MM.1S (cell line): ENCODE measurements around the gene YWHAQ.

Experiments
- DNase-seq: peaks from one replicate; pipeline ENCODE4 v3.0.0-alpha.2; 2015
- H2AFZ ChIP-seq: fragments of 300-600 bp; sonication (generic); 2 replicates; pipeline ENCODE4 v1.6.0; 2016; ENCODE audit warnings: antibody characterized with exemption, low read length
- H3F3A ChIP-seq: fragments of 300-600 bp; sonication (generic); 2 replicates; pipeline ENCODE4 v1.6.1; 2016; ENCODE audit warnings: mild to moderate bottlenecking, antibody characterized with exemption, low read length, moderate library complexity, mixed read lengths; ENCODE audit not compliant: insufficient read depth
- H3K27ac ChIP-seq: fragments of 300-600 bp; sonication (generic); 2 replicates; pipeline ENCODE4 v1.5.1; 2016; ENCODE audit warnings: mild to moderate bottlenecking, low read length
- H3K27me3 ChIP-seq: fragments of 300-600 bp; sonication (generic); replicated peaks from 2 replicates; pipeline ENCODE4 v1.6.0; 2016; ENCODE audit warnings: low read length; ENCODE audit not compliant: insufficient read depth
- H3K36me3 ChIP-seq: fragments of 300-600 bp; sonication (generic); replicated peaks from 2 replicates; pipeline ENCODE4 v1.6.1; 2016; ENCODE audit warnings: mild to moderate bottlenecking, low read length, mixed read lengths; ENCODE audit not compliant: insufficient read depth
- H3K4me1 ChIP-seq: fragments of 300-600 bp; sonication (generic); 2 replicates; pipeline ENCODE4 v1.6.1; 2016; ENCODE audit warnings: low read length, mixed read lengths
- H3K4me2 ChIP-seq: fragments of 300-600 bp; sonication (generic); 2 replicates; pipeline ENCODE4 v1.6.0; 2016; ENCODE audit warnings: low read depth, low read length
- H3K4me3 ChIP-seq: fragments of 300-600 bp; sonication (generic); 2 replicates; pipeline ENCODE4 v1.5.1; 2016; ENCODE audit warnings: low read length, mixed read lengths
- H3K79me2 ChIP-seq: fragments of 300-600 bp; sonication (generic); 2 replicates; pipeline ENCODE4 v1.6.1; 2016; ENCODE audit warnings: mixed run types, low read length, mixed read lengths
- H3K9ac ChIP-seq: fragments of 300-600 bp; sonication (generic); 2 replicates; pipeline ENCODE4 v1.6.1; 2016; ENCODE audit warnings: low read length, mixed read lengths
- H3K9me2 ChIP-seq: fragments of 300-600 bp; sonication (generic); replicated peaks from 2 replicates; pipeline ENCODE4 v1.6.1; 2016; ENCODE audit warnings: mild to moderate bottlenecking, low read length, mixed read lengths; ENCODE audit not compliant: insufficient read depth
- H3K9me3 ChIP-seq: fragments of 300-600 bp; sonication (generic); replicated peaks from 2 replicates; pipeline ENCODE4 v1.6.1; 2016; ENCODE audit warnings: mild to moderate bottlenecking, low read length, mixed read lengths; ENCODE audit not compliant: insufficient read depth
- H4K20me1 ChIP-seq: fragments of 300-600 bp; sonication (generic); 2 replicates; pipeline ENCODE4 v1.6.1; 2016; ENCODE audit warnings: mild to moderate bottlenecking, low read length, moderate library complexity, mixed read lengths; ENCODE audit not compliant: insufficient read depth
- CTCF ChIP-seq: fragments of 300-600 bp; sonication (generic); IDR thresholded peaks from 2 replicates; pipeline ENCODE4 v1.5.1; 2016; ENCODE audit warnings: antibody characterized with exemption, low read length, mixed read lengths
- EZH2 ChIP-seq: fragments of 300-600 bp; sonication (generic); optimal IDR thresholded peaks from 2 replicates; pipeline ENCODE3; 2017; ENCODE audit warnings: low read depth, mild to moderate bottlenecking, antibody characterized with exemption, low read length, mixed read lengths
- EZH2phosphoT487 ChIP-seq: fragments of 300-600 bp; sonication (generic); IDR thresholded peaks from 2 replicates; pipeline ENCODE4 v1.6.1; 2018; ENCODE audit warnings: antibody characterized with exemption, low read length

The YWHAQ gene

GRCh38 chr2:9648821-9649220 is 18.0 kb upstream of the YWHAQ start:
- Histone ChIP-seq H3F3A (peaks cover 20% of the 10 kb centered on the region), H3K9ac (peak overlapping the region; percentile 8), H2AFZ (peak overlapping the region; percentile 13; the same call in 1 of the 2 replicates), H3K9me3 (no peaks in the 10 kb centered on the region), H3K27ac (peak overlapping the region; percentile 77), H3K79me2 (no peaks in the 10 kb centered on the region), H3K36me3 (no peaks in the 10 kb centered on the region), H3K4me2 (peak overlapping the region; percentile 19; the same call in 1 of the 2 replicates), H3K9me2 (no peaks in the 10 kb centered on the region), H3K4me1 (peaks cover 21% of the 10 kb centered on the region), H4K20me1 (no peaks in the 10 kb centered on the region), H3K4me3 (no peak overlapping the region), H3K27me3 (no peaks in the 10 kb centered on the region)
- no peak for TF ChIP-seq EZH2
- TF ChIP-seq CTCF = no peak
- TF ChIP-seq EZH2phosphoT487 = no peak
- DNase-seq = peak; percentile 79

- no peak for TF ChIP-seq EZH2
- no peak for TF ChIP-seq EZH2phosphoT487
- no peak for TF ChIP-seq CTCF
- peaks cover 20% of the 10 kb centered on the region for H3F3A ChIP-seq
- H3K27me3 ChIP-seq = no peaks in the 10 kb centered on the region
- no peaks in the 10 kb centered on the region for H3K9me3 ChIP-seq
- H4K20me1 ChIP-seq = no peaks in the 10 kb centered on the region
- no peaks in the 10 kb centered on the region for H3K36me3 ChIP-seq
- no peak overlapping the region for H3K4me2 ChIP-seq
- H2AFZ ChIP-seq = no peak overlapping the region
- H3K27ac ChIP-seq = peak overlapping the region; percentile 77; the same call in 1 of the 2 replicates
- peaks cover 21% of the 10 kb centered on the region for H3K4me1 ChIP-seq
- no peak overlapping the region for H3K9ac ChIP-seq
- H3K9me2 ChIP-seq = no peaks in the 10 kb centered on the region
- H3K79me2 ChIP-seq = no peaks in the 10 kb centered on the region
- H3K4me3 ChIP-seq = no peak overlapping the region
- no peak for DNase-seq
Observed at GRCh38 chr2:9647884-9648283, 17.1 kb upstream of the YWHAQ start.

- no peak overlapping the region for H3K27ac ChIP-seq
- no peak overlapping the region for H3K4me3 ChIP-seq
- H3F3A ChIP-seq = peaks cover 20% of the 10 kb centered on the region
- H3K27me3 ChIP-seq = no peaks in the 10 kb centered on the region
- H3K9me3 ChIP-seq = no peaks in the 10 kb centered on the region
- H3K9me2 ChIP-seq = no peaks in the 10 kb centered on the region
- H4K20me1 ChIP-seq = no peaks in the 10 kb centered on the region
- no peak for TF ChIP-seq EZH2
- no peak for TF ChIP-seq CTCF
- TF ChIP-seq EZH2phosphoT487 = no peak
- DNase-seq = no peak
- no peak overlapping the region for H3K9ac ChIP-seq
- H2AFZ ChIP-seq = no peak overlapping the region
- H3K36me3 ChIP-seq = no peaks in the 10 kb centered on the region
- peaks cover 23% of the 10 kb centered on the region for H3K4me1 ChIP-seq
- H3K4me2 ChIP-seq = no peak overlapping the region
- H3K79me2 ChIP-seq = no peaks in the 10 kb centered on the region
Observed at GRCh38 chr2:9646196-9647030, 15.6 kb upstream of the YWHAQ start.
